Liver (tissue), 9 donors: Measurements from ENCODE around the gene SPEG. TPM values are rescaled to one million over a fixed set of nuclear protein-coding genes. Genes with fewer than 3 reads are reported as not detected.

Experiments used
- DNase-seq: peaks from one replicate; pipeline ENCODE4 v3.0.0-alpha.2; 2017; ENCODE audit warnings: low spot score
- H3K27ac ChIP-seq, 2 donors: one replicate each; pipeline ENCODE4 v1.7.0; 2013; ENCODE audit warnings: inconsistent platforms in 2 of 2, low read length in 2 of 2, control low read depth in 1 of 2, low read depth in 1 of 2, mild to moderate bottlenecking in 1 of 2
- H3K27me3 ChIP-seq, 4 donors: one replicate each; pipeline versions ENCODE4 v1.6.1 to v1.7.0; 2013; ENCODE audit warnings: low read length in 3 of 4, inconsistent platforms in 1 of 4, mild to moderate bottlenecking in 1 of 4, moderate library complexity in 1 of 4; ENCODE audit not compliant: control insufficient read depth in 4 of 4, insufficient read depth in 4 of 4
- H3K36me3 ChIP-seq, 4 donors: one replicate each; pipeline versions ENCODE4 v1.6.1 to v1.7.0; 2013; ENCODE audit warnings: low read length in 3 of 4, mild to moderate bottlenecking in 3 of 4, low read depth in 1 of 4, moderate library complexity in 1 of 4; ENCODE audit not compliant: control insufficient read depth in 4 of 4, insufficient read depth in 3 of 4
- H3K4me1 ChIP-seq, 4 donors: one replicate each; pipeline versions ENCODE4 v1.6.1 to v1.7.0; 2013; ENCODE audit warnings: low read length in 3 of 4, mild to moderate bottlenecking in 3 of 4, moderate library complexity in 1 of 4; ENCODE audit not compliant: control insufficient read depth in 4 of 4, insufficient read depth in 4 of 4
- H3K4me3 ChIP-seq, 3 donors: one replicate each; pipeline versions ENCODE4 v1.6.1 to v1.7.0; 2013; ENCODE audit warnings: low read length in 3 of 3, control low read depth in 1 of 3, low read depth in 1 of 3, mild to moderate bottlenecking in 1 of 3
- H3K9ac ChIP-seq, 2 donors: one replicate each; pipeline ENCODE4 v1.7.0; 2013; ENCODE audit warnings: low read length in 2 of 2, mild to moderate bottlenecking in 2 of 2, moderate library complexity in 2 of 2, control low read depth in 1 of 2, low read depth in 1 of 2
- H3K9me3 ChIP-seq, 4 donors: one replicate each; pipeline versions ENCODE4 v1.6.1 to v1.7.0; 2013; ENCODE audit warnings: low read length in 3 of 4; ENCODE audit not compliant: control insufficient read depth in 4 of 4
- EGR1 ChIP-seq, 2 donors: IDR thresholded peaks; 2 replicates each; pipeline ENCODE4 v1.6.1; 2016 to 2018; ENCODE audit warnings: antibody characterized with exemption in 2 of 2, low read depth in 2 of 2
- FOXA1 ChIP-seq: IDR thresholded peaks from 2 replicates; pipeline ENCODE4 v1.6.1; 2016; ENCODE audit warnings: antibody characterized with exemption
- FOXA2 ChIP-seq: IDR thresholded peaks from 2 replicates; pipeline ENCODE4 v1.6.1; 2016; ENCODE audit warnings: antibody characterized with exemption
- GABPA ChIP-seq, 2 donors: IDR thresholded peaks in 1 of 2; conservative IDR thresholded peaks in 1 of 2; 2 replicates each; pipeline ENCODE4 v1.6.1; 2016; ENCODE audit warnings: antibody characterized with exemption in 2 of 2, mild to moderate bottlenecking in 1 of 2, moderate library complexity in 1 of 2
- HNF4A ChIP-seq, 2 donors: conservative IDR thresholded peaks; 2 replicates each; pipeline ENCODE4 v1.6.1; 2016; ENCODE audit warnings: antibody characterized with exemption in 2 of 2, mild to moderate bottlenecking in 2 of 2
- HNF4G ChIP-seq: IDR thresholded peaks from 2 replicates; pipeline ENCODE4 v1.6.1; 2016; ENCODE audit warnings: antibody characterized with exemption
- JUND ChIP-seq, 2 donors: IDR thresholded peaks; 2 replicates each; pipeline ENCODE4 v1.6.1; 2016; ENCODE audit warnings: antibody characterized with exemption in 2 of 2
- NR2F2 ChIP-seq: IDR thresholded peaks from 2 replicates; pipeline ENCODE4 v1.6.1; 2016; ENCODE audit warnings: antibody characterized with exemption
- RAD21 ChIP-seq, 2 donors: IDR thresholded peaks; 2 replicates each; pipeline ENCODE4 v1.6.1; 2016; ENCODE audit warnings: antibody characterized with exemption in 2 of 2, mild to moderate bottlenecking in 2 of 2
- RXRA ChIP-seq, 2 donors: IDR thresholded peaks; 2 replicates each; pipeline ENCODE4 v1.6.1; 2017 to 2018; ENCODE audit warnings: antibody characterized with exemption in 2 of 2, mild to moderate bottlenecking in 1 of 2
- SP1 ChIP-seq: IDR thresholded peaks from 2 replicates; pipeline ENCODE4 v1.6.1; 2018; ENCODE audit warnings: antibody characterized with exemption, mild to moderate bottlenecking
- TAF1 ChIP-seq: conservative IDR thresholded peaks from 2 replicates; pipeline ENCODE4 v1.6.1; 2016; ENCODE audit warnings: antibody characterized with exemption, mild to moderate bottlenecking
- YY1 ChIP-seq: IDR thresholded peaks from 2 replicates; pipeline ENCODE4 v1.6.1; 2016; ENCODE audit warnings: antibody characterized with exemption, mild to moderate bottlenecking
- WGBS: extraction: QIAGEN DNeasy Blood & Tissue Kit; methylation state at CpG from one replicate; pipeline ENCODE4 v1.1.7; 2013; 5-methylcytosine and 5-hydroxymethylcytosine counted together
- polyA plus RNA-seq, 2 donors: library from polyadenylated mRNA; stranded (reverse) in 1 of 2; unstranded in 1 of 2; fragments of 200-250 nt in 1 of 2; fragments of >200 nt in 1 of 2; fragmentation: Nextera tagmentation in 1 of 2; extraction: Ambion mirVana in 1 of 2; gene quantifications; one replicate each; pipeline versions ENCODE4 v1.2.1 to v1.2.3, GENCODE V29; 2013 to 2015
- total RNA-seq, 2 donors: library from RNA; depleted of rRNA; stranded (reverse); fragments of >200 nt; gene quantifications; one replicate each; pipeline ENCODE4 v1.2.3, GENCODE V29; 2014
- TF ChIP-seq, protein P1 (sequence below): IDR thresholded peaks from 2 replicates; pipeline ENCODE4 v1.6.1; 2016; ENCODE audit warnings: antibody characterized with exemption, mild to moderate bottlenecking
- TF ChIP-seq, protein P2 (sequence below): IDR thresholded peaks from 2 replicates; pipeline ENCODE4 v1.6.1; 2016; ENCODE audit warnings: antibody characterized with exemption
- TF ChIP-seq, protein P3 (sequence below): fragments of 150-350 bp; IDR thresholded peaks from 2 replicates; pipeline ENCODE4 v1.5.1; 2017; ENCODE audit warnings: improper control_type of control experiment, low read depth, low read length; ENCODE audit not compliant: missing input control
- TF ChIP-seq, protein P4 (sequence below): IDR thresholded peaks from 2 replicates; pipeline ENCODE4 v1.6.1; 2016; ENCODE audit warnings: antibody characterized with exemption
- donor health status: healthy.
- donor health status: healthy.
- donor health status: healthy.
- donor health status: healthy.
- donor health status: healthy.

Gene SPEG
- total and polyA plus RNA-seq, 4 donors = 0.51 to 0.96 (median 0.66) TPM

DNA sequence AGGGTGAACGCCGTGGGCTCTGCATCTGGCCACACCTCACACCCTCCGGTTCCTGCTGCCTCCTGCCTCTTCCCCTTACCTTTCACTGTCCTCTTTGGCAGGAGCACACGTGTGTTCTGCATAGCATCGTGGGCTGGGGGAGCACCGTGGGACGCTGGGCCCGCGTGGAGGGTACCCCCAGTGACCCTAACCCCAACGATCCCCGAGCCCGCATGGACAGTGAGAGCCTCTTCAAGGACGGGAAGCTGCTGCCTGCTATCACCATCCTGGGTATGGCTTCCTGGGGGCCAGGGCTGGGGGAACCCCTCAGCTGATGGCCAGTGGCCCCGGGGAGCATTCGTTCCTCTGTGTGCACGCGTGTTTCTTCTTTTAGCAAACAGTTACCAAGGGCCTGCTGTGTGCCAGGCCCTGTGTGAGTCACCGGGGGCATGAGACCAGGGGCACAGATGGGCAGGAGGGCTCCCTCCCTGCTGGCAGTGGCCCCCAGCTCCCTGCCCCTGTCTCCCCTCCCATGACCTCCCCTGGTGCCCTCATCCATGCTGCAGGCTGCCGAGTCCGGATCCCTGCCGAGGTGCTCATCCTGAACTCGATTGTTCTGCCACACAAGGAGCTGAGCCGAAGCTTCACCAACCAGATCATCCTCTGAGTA, 71.6 kb downstream of the SPEG start:
- H3K4me1 ChIP-seq = peaks cover 0 to 9% (median 6%) of the 10 kb centered on the region in 4 donors
- no peak for DNase-seq
- peaks cover 14 to 34% (median 15%) of the 10 kb centered on the region in 4 donors for H3K36me3 ChIP-seq
- H3K27ac ChIP-seq = no peak overlapping the region
- TF ChIP-seq RAD21 (IDR thresholded peaks at IDR 0.05) (no peak), FOXA2 (no peak), SP1 (no peak), NR2F2 (no peak), FOXA1 (no peak), GABPA (IDR thresholded peaks at IDR 0.05 in 1 of 2, conservative IDR thresholded peaks at IDR 0.05 in 1 of 2) (no peak)
- TF ChIP-seq, protein P1, sequence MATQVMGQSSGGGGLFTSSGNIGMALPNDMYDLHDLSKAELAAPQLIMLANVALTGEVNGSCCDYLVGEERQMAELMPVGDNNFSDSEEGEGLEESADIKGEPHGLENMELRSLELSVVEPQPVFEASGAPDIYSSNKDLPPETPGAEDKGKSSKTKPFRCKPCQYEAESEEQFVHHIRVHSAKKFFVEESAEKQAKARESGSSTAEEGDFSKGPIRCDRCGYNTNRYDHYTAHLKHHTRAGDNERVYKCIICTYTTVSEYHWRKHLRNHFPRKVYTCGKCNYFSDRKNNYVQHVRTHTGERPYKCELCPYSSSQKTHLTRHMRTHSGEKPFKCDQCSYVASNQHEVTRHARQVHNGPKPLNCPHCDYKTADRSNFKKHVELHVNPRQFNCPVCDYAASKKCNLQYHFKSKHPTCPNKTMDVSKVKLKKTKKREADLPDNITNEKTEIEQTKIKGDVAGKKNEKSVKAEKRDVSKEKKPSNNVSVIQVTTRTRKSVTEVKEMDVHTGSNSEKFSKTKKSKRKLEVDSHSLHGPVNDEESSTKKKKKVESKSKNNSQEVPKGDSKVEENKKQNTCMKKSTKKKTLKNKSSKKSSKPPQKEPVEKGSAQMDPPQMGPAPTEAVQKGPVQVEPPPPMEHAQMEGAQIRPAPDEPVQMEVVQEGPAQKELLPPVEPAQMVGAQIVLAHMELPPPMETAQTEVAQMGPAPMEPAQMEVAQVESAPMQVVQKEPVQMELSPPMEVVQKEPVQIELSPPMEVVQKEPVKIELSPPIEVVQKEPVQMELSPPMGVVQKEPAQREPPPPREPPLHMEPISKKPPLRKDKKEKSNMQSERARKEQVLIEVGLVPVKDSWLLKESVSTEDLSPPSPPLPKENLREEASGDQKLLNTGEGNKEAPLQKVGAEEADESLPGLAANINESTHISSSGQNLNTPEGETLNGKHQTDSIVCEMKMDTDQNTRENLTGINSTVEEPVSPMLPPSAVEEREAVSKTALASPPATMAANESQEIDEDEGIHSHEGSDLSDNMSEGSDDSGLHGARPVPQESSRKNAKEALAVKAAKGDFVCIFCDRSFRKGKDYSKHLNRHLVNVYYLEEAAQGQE = no peak
- TF ChIP-seq, protein P2, sequence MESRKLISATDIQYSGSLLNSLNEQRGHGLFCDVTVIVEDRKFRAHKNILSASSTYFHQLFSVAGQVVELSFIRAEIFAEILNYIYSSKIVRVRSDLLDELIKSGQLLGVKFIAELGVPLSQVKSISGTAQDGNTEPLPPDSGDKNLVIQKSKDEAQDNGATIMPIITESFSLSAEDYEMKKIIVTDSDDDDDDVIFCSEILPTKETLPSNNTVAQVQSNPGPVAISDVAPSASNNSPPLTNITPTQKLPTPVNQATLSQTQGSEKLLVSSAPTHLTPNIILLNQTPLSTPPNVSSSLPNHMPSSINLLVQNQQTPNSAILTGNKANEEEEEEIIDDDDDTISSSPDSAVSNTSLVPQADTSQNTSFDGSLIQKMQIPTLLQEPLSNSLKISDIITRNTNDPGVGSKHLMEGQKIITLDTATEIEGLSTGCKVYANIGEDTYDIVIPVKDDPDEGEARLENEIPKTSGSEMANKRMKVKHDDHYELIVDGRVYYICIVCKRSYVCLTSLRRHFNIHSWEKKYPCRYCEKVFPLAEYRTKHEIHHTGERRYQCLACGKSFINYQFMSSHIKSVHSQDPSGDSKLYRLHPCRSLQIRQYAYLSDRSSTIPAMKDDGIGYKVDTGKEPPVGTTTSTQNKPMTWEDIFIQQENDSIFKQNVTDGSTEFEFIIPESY = no peak
- no peaks in the 10 kb centered on the region for H3K27me3 ChIP-seq
- H3K9ac ChIP-seq = no peak overlapping the region
- no peaks in the 10 kb centered on the region for H3K9me3 ChIP-seq
- 93% methylated on average over 23 of the region's 23 CpGs for WGBS
- H3K4me3 ChIP-seq = no peak overlapping the region

DNA sequence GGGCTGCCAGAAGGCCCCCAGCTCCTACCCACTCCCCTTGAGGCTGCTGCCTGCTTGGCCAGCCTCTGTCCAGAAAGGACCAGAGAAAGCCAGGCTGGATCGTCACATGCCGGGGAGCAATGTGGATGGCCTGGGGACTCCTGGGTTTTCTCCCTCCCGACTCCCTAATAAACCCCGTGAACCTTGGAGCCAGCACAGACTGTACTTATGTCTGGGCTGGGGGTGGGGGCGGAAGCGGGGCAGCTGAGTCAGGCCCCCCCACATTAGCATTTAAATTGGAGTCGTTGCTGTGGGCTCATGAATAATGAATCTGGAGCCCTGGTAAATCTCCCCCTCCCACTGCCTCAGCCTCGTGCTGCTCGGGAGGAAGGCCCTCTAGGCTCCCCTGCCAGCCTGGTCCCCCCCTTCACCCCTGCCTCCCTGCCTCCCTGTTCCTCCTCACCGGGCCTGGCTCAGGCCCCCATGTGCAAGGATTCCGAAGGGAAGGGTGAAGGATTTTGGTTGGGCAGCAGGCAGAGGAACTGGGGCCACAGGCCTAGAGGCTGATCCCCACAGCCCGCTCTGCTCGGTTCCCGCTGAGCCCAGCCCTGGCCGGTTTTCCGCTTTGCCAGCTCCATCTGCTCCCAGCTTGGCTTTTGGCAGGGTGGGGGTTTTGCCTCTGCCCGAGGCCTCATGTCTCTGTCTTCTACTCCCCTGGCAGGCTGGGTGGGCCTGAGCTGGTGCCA, 72.3 kb downstream of the SPEG start:
- no peak for DNase-seq
- Histone ChIP-seq H3K9me3 (no peaks in the 10 kb centered on the region), H3K27ac (no peak overlapping the region), H3K36me3 (peaks cover 14 to 31% (median 15%) of the 10 kb centered on the region in 4 donors), H3K4me1 (peaks cover 0 to 9% (median 6%) of the 10 kb centered on the region in 4 donors), H3K27me3 (no peaks in the 10 kb centered on the region), H3K9ac (no peak overlapping the region), H3K4me3 (no peak overlapping the region)
- WGBS = 91% methylated on average over 17 of the region's 17 CpGs
- TF ChIP-seq HNF4A (conservative IDR thresholded peaks at IDR 0.05) (no peak), TAF1 (no peak), RXRA (IDR thresholded peaks at IDR 0.05) (no peak), JUND (IDR thresholded peaks at IDR 0.05) (no peak), FOXA2 (no peak), EGR1 (IDR thresholded peaks at IDR 0.05; ENCODE audit: low read depth in 2 of 2) (no peak), GABPA (IDR thresholded peaks at IDR 0.05 in 1 of 2, conservative IDR thresholded peaks at IDR 0.05 in 1 of 2) (no peak), HNF4G (no peak), YY1 (no peak), RAD21 (IDR thresholded peaks at IDR 0.05) (no peak), NR2F2 (no peak)
- TF ChIP-seq, protein P3, sequence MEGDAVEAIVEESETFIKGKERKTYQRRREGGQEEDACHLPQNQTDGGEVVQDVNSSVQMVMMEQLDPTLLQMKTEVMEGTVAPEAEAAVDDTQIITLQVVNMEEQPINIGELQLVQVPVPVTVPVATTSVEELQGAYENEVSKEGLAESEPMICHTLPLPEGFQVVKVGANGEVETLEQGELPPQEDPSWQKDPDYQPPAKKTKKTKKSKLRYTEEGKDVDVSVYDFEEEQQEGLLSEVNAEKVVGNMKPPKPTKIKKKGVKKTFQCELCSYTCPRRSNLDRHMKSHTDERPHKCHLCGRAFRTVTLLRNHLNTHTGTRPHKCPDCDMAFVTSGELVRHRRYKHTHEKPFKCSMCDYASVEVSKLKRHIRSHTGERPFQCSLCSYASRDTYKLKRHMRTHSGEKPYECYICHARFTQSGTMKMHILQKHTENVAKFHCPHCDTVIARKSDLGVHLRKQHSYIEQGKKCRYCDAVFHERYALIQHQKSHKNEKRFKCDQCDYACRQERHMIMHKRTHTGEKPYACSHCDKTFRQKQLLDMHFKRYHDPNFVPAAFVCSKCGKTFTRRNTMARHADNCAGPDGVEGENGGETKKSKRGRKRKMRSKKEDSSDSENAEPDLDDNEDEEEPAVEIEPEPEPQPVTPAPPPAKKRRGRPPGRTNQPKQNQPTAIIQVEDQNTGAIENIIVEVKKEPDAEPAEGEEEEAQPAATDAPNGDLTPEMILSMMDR = no peak
- TF ChIP-seq, protein P4, sequence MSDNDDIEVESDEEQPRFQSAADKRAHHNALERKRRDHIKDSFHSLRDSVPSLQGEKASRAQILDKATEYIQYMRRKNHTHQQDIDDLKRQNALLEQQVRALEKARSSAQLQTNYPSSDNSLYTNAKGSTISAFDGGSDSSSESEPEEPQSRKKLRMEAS = no peak
- TF ChIP-seq, protein P1 = no peak
- TF ChIP-seq, protein P2 = no peak
